IPS-NIHi11 (cell line): ENCODE measurements around the gene ACSL6.
A peak's percentile ranks its signal among the peaks of the same experiment; 100 is the strongest.

Experiments
- DNase-seq: peaks from one replicate; pipeline ENCODE4 v3.0.0; 2012; ENCODE audit warnings: mixed read lengths, low spot score

The ACSL6 gene

GRCh38 chr5:131977212-131977604 lies 34.2 kb downstream of the ACSL6 start:
- DNase-seq: no peak

- no peak for DNase-seq
Measured at GRCh38 chr5:131976414-131977211, 34.8 kb downstream of the ACSL6 start.

- DNase-seq: peak; percentile 33
Measured at GRCh38 chr5:131974956-131975726, 36.3 kb downstream of the ACSL6 start.

GRCh38 chr5:131974622-131974955 lies 36.9 kb downstream of the ACSL6 start:
- no peak for DNase-seq

- DNase-seq: no peak
Measured at GRCh38 chr5:131974016-131974415, 37.4 kb downstream of the ACSL6 start.

GRCh38 chr5:131973089-131973712 lies 38.3 kb downstream of the ACSL6 start:
- DNase-seq: no peak

- DNase-seq: no peak
Measured at GRCh38 chr5:131968396-131968954, 43.0 kb downstream of the ACSL6 start.

- no peak for DNase-seq
Measured at GRCh38 chr5:131966551-131966950, 44.9 kb downstream of the ACSL6 start.

GRCh38 chr5:131965826-131966415 lies 45.5 kb downstream of the ACSL6 start:
- no peak for DNase-seq

GRCh38 chr5:131959906-131960305 lies 51.6 kb downstream of the ACSL6 start:
- no peak for DNase-seq

- no peak for DNase-seq
Measured at GRCh38 chr5:131959136-131959535, 52.3 kb downstream of the ACSL6 start.

- DNase-seq: no peak
Measured at GRCh38 chr5:131957721-131958441, 53.6 kb downstream of the ACSL6 start.

- DNase-seq: no peak
Measured at GRCh38 chr5:131953969-131954368, 57.5 kb downstream of the ACSL6 start.

GRCh38 chr5:131952301-131952857 lies 59.1 kb downstream of the ACSL6 start:
- DNase-seq: no peak

- DNase-seq: no peak
Measured at GRCh38 chr5:131950706-131951105, 60.8 kb downstream of the ACSL6 start.

GRCh38 chr5:131947445-131947844 lies 64.0 kb downstream of the ACSL6 start:
- no peak for DNase-seq

- no peak for DNase-seq
Measured at GRCh38 chr5:131945551-131946168, 65.8 kb downstream of the ACSL6 start, which contains the start of gene MEIKIN. Gene MEIKIN (minus strand): TSS chr5:131945663. CDS start chr5:131945505, 158 bp downstream.

GRCh38 chr5:131944702-131945550 lies 66.5 kb downstream of the ACSL6 start:
- DNase-seq: no peak

- no peak for DNase-seq
Measured at GRCh38 chr5:131943916-131944315, 67.5 kb downstream of the ACSL6 start.

GRCh38 chr5:131942016-131942415 lies 69.4 kb downstream of the ACSL6 start:
- no peak for DNase-seq
